HepG2 (cell line): ENCODE measurements around the gene FAM168A. TPM values are rescaled to one million over a fixed set of nuclear protein-coding genes. Genes with fewer than 3 reads are reported as not detected.

Source experiments
- DMAP1 ChIP-seq: IDR thresholded peaks from 2 replicates; pipeline ENCODE4 v1.6.1; 2016
- DR1 ChIP-seq: sonication (generic); formaldehyde crosslinking; IDR thresholded peaks from 2 replicates; pipeline ENCODE4 v1.8.0; 2021; ENCODE audit warnings: mild to moderate bottlenecking, missing genetic modification reagents, inconsistent platforms
- FOXP1 ChIP-seq, 2 experiments: fragments of 450-650 bp in 1 of 2; IDR thresholded peaks; 2 replicates each; pipeline ENCODE4 v1.6.1; 2017 to 2018; ENCODE audit warnings: antibody characterized with exemption in 1 of 2
- MEF2D ChIP-seq: sonication (generic); formaldehyde crosslinking; IDR thresholded peaks from 2 replicates; pipeline ENCODE4 v1.5.1; 2020; ENCODE audit warnings: mild to moderate bottlenecking, missing genetic modification reagents
- NCOA2 ChIP-seq: sonication (generic); formaldehyde crosslinking; IDR thresholded peaks from 2 replicates; pipeline ENCODE4 v1.8.0; 2022; ENCODE audit warnings: inconsistent platforms
- PHF5A ChIP-seq: IDR thresholded peaks from one replicate; pipeline ENCODE4 v1.6.1; 2018; ENCODE audit warnings: low read depth, missing genetic modification reagents; ENCODE audit not compliant: unreplicated experiment
- POLR2A ChIP-seq, 2 experiments: IDR thresholded peaks; 2 replicates each; pipeline ENCODE4 v1.6.1; 2011; ENCODE audit warnings: low read depth in 2 of 2, low read length in 2 of 2, mild to moderate bottlenecking in 1 of 2, moderate library complexity in 1 of 2; ENCODE audit not compliant: insufficient read depth in 1 of 2
- SALL1 ChIP-seq: sonication (generic); formaldehyde crosslinking; IDR thresholded peaks from 2 replicates; pipeline ENCODE4 v1.8.0; 2022; ENCODE audit warnings: mild to moderate bottlenecking, missing genetic modification reagents
- SMAD9 ChIP-seq: sonication (generic); formaldehyde crosslinking; IDR thresholded peaks from 2 replicates; pipeline ENCODE4 v1.5.1; 2020; ENCODE audit warnings: mild to moderate bottlenecking, missing genetic modification reagents
- TERF1 ChIP-seq: sonication (generic); formaldehyde crosslinking; IDR thresholded peaks from 2 replicates; pipeline ENCODE4 v1.8.0; 2022; ENCODE audit warnings: mild to moderate bottlenecking, missing genetic modification reagents, moderate library complexity
- THAP11 ChIP-seq: IDR thresholded peaks from 2 replicates; pipeline ENCODE4 v1.6.1; 2016; ENCODE audit warnings: missing biosample characterization, missing genetic modification reagents
- YEATS4 ChIP-seq: sonication (generic); formaldehyde crosslinking; IDR thresholded peaks from 2 replicates; pipeline ENCODE4 v1.4.0; 2020; ENCODE audit warnings: missing genetic modification reagents, borderline replicate concordance
- ZBTB38 ChIP-seq: sonication (generic); formaldehyde crosslinking; IDR thresholded peaks from 2 replicates; pipeline ENCODE4 v1.5.1; 2020; ENCODE audit warnings: mild to moderate bottlenecking, missing genetic modification reagents
- ZNF143 ChIP-seq: sonication (generic); formaldehyde crosslinking; IDR thresholded peaks from 2 replicates; pipeline ENCODE4 v1.4.0; 2020; ENCODE audit warnings: missing genetic modification reagents
- ZNF251 ChIP-seq: sonication (generic); formaldehyde crosslinking; IDR thresholded peaks from 2 replicates; pipeline ENCODE4 v1.9.0; 2021; ENCODE audit warnings: mild to moderate bottlenecking, missing genetic modification reagents
- ZNF687 ChIP-seq: sonication (generic); formaldehyde crosslinking; IDR thresholded peaks from 2 replicates; pipeline ENCODE4 v1.5.1; 2020; ENCODE audit warnings: mild to moderate bottlenecking, missing genetic modification reagents, moderate library complexity
- ZNF709 ChIP-seq: sonication (generic); formaldehyde crosslinking; IDR thresholded peaks from 2 replicates; pipeline ENCODE4 v1.5.0; 2020; ENCODE audit warnings: mild to moderate bottlenecking, missing genetic modification reagents
- ZNF761 ChIP-seq: sonication (generic); formaldehyde crosslinking; conservative IDR thresholded peaks from 2 replicates; pipeline ENCODE4 v1.4.0; 2020; ENCODE audit warnings: mild to moderate bottlenecking, missing genetic modification reagents
- ZNF800 ChIP-seq: sonication (generic); formaldehyde crosslinking; IDR thresholded peaks from 2 replicates; pipeline ENCODE4 v1.4.0; 2020; ENCODE audit warnings: missing genetic modification reagents
- ZNF839 ChIP-seq: sonication (generic); formaldehyde crosslinking; IDR thresholded peaks from 2 replicates; pipeline ENCODE4 v1.4.0; 2020; ENCODE audit warnings: missing genetic modification reagents, mild to moderate bottlenecking, borderline replicate concordance
- ZSCAN25 ChIP-seq: sonication (generic); formaldehyde crosslinking; IDR thresholded peaks from 2 replicates; pipeline ENCODE4 v1.8.0; 2022; ENCODE audit warnings: mild to moderate bottlenecking, missing genetic modification reagents
- polyA plus RNA-seq, 8 experiments: library from polyadenylated mRNA; depleted of rRNA in 3 of 8; stranded (reverse) in 7 of 8; unstranded in 1 of 8; fragments of >200 nt; fragmentation: Illumina TruSeq in 4 of 8; extraction: Trizol in 4 of 8; gene quantifications; 2 replicates each; pipeline versions ENCODE4 v1.2.1 to v1.2.3, GENCODE V29; 2011 to 2016; ENCODE audit warnings: low read depth in 4 of 8, missing spikeins in 1 of 8, mixed read lengths in 1 of 8; ENCODE audit not compliant: insufficient read depth in 1 of 8
- total RNA-seq, 5 experiments: library from RNA; depleted of rRNA; stranded (reverse); fragments of >200 nt; fragmentation: Illumina TruSeq; extraction: Trizol; gene quantifications; 2 replicates each; pipeline ENCODE4 v1.2.3, GENCODE V29; 2016; ENCODE audit warnings: low read depth in 1 of 5
- TF ChIP-seq, protein P1 (sequence below): sonication (generic); formaldehyde crosslinking; IDR thresholded peaks from 2 replicates; pipeline ENCODE4 v1.8.0; 2022; ENCODE audit warnings: mild to moderate bottlenecking, missing genetic modification reagents; ENCODE audit not compliant: insufficient replicate concordance

FAM168A gene
- total and polyA plus RNA-seq, 2 of the 13 experiments (the other 11 are each of a cell fraction or from before 2014, with no cell fraction given) = 13.9 to 15.8 TPM

- TF ChIP-seq ZNF800 (CRISPR knock-in tag) (no peak), TERF1 (no peak), ZNF839 (CRISPR knock-in tag) (0 out of 2 replicates have a peak, but pooled peaks have one; percentile 45), ZSCAN25 (CRISPR knock-in tag) (peak; percentile 37; the same call in 1 of the 2 replicates), SALL1 (CRISPR knock-in tag) (peak; percentile 50), POLR2A (IDR thresholded peaks at IDR 0.05; ENCODE audit: insufficient read depth in 1 of 2, low read depth in 2 of 2, low read length in 2 of 2) (peak; percentile 49 to 62), ZNF251 (CRISPR knock-in tag) (no peak), YEATS4 (0 out of 2 replicates have a peak, but pooled peaks have one; percentile 11), ZNF143 (CRISPR knock-in tag) (peak; percentile 90), ZBTB38 (CRISPR knock-in tag) (peak; percentile 68; the same call in 1 of the 2 replicates), ZNF761 (CRISPR knock-in tag) (no peak), DR1 (CRISPR knock-in tag) (0 out of 2 replicates have a peak, but pooled peaks have one; percentile 27), ZNF687 (peak; percentile 85), ZNF709 (peak; percentile 24; the same call in 1 of the 2 replicates), MEF2D (CRISPR knock-in tag) (no peak), DMAP1 (CRISPR knock-in tag) (0 out of 2 replicates have a peak, but pooled peaks have one; percentile 9), NCOA2 (CRISPR knock-in tag) (no peak), THAP11 (CRISPR knock-in tag) (peak; percentile 97), SMAD9 (peak; percentile 29; the same call in 1 of the 2 replicates), FOXP1 (IDR thresholded peaks at IDR 0.05) (no peak), FOXP1 (CRISPR knock-in tag; IDR thresholded peaks at IDR 0.05) (no peak), PHF5A (CRISPR knock-in tag) (no peak)
- TF ChIP-seq, protein P1, sequence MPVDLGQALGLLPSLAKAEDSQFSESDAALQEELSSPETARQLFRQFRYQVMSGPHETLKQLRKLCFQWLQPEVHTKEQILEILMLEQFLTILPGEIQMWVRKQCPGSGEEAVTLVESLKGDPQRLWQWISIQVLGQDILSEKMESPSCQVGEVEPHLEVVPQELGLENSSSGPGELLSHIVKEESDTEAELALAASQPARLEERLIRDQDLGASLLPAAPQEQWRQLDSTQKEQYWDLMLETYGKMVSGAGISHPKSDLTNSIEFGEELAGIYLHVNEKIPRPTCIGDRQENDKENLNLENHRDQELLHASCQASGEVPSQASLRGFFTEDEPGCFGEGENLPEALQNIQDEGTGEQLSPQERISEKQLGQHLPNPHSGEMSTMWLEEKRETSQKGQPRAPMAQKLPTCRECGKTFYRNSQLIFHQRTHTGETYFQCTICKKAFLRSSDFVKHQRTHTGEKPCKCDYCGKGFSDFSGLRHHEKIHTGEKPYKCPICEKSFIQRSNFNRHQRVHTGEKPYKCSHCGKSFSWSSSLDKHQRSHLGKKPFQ (CRISPR knock-in tag) = no peak
Observed at GRCh38 chr11:73647459-73648100, 49.7 kb upstream of the FAM168A start (continued).
